Measurements from ENCODE around the gene EPN2. TPM values are rescaled to one million over a fixed set of nuclear protein-coding genes. Genes with fewer than 3 reads are reported as not detected.

Gene EPN2
- total RNA-seq, 1 experiment from 2014 or later = 73.1 TPM

DNA sequence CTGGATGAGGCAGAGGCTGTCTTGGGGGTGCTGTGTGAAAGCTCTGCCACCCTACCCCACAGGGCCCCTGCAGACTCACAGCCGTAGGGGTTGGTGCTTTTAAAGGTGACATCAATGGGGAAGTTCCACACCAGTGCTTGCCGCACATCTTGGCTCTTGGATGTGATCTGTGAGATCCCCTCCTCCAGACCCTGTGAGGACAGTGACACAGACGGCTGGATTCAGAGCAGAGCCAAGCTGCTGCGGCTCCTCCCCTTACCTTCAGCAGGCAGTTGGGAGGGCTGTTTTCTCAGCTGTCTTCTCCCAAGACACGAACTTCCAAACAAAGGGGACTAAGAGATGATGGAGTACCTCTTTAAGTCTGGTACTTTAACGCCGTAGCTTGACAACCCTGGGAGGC is 120.6 kb downstream of the EPN2 start:
- BruUV-seq (replicated peaks) = no TSS peak
- Histone ChIP-seq H3K79me2 (ENCODE audit: insufficient read depth, low read length) (0 out of 2 replicates have a peak, but pooled peaks cover 12% of the 10 kb centered on the region), H3K9ac (ENCODE audit: low read length) (no peak overlapping the region), H3K27me3 (ENCODE audit: insufficient read depth, low read length) (no peaks in the 10 kb centered on the region), H3K9me2 (ENCODE audit: insufficient read depth) (no peaks in the 10 kb centered on the region), H3K36me3 (ENCODE audit: control insufficient read depth in 1 of 2, insufficient read depth in 2 of 2, low read length in 2 of 2) (peaks cover 7 to 10% of the 10 kb centered on the region in 2 experiments; a peak in 2 of 4 replicates), H3K9me3 (ENCODE audit: control insufficient read depth in 1 of 2, insufficient read depth in 1 of 2, low read depth in 1 of 2, low read length in 2 of 2) (no peaks in the 10 kb centered on the region), H2AFZ (ENCODE audit: low read depth, low read length, poor library complexity, severe bottlenecking) (no peak overlapping the region), H4K20me1 (ENCODE audit: insufficient read depth) (no peaks in the 10 kb centered on the region), H3K4me1 (ENCODE audit: control insufficient read depth in 1 of 2, insufficient read depth in 2 of 2, low read length in 2 of 2) (peaks cover 9 to 26% of the 10 kb centered on the region in 2 experiments; a peak in 3 of 4 replicates), H3K4me2 (ENCODE audit: low read length) (no peak overlapping the region), H3K4me3 (replicated peaks in 1 of 2; ENCODE audit: low read depth in 1 of 2, low read length in 2 of 2) (no peak overlapping the region), H3K27ac (ENCODE audit: low read depth, low read length) (no peak overlapping the region)
- intact Hi-C loops (cut with micrococcal nuclease) = no loop called here
- POLR2A ChIA-PET = no interaction called here
- DNase-seq (ENCODE audit: low read depth, low spot score) = no peak
- RAD21 ChIA-PET (ENCODE audit: low non-redundant PET in 1 of 2, low total read pairs in 2 of 2, uncharacterized antibody in 2 of 2, unreplicated experiment in 2 of 2) = no interaction called here
- TF ChIP-seq CTCF (IDR thresholded peaks at IDR 0.05 in 2 of 3, conservative IDR thresholded peaks at IDR 0.05 in 1 of 3; ENCODE audit: borderline replicate concordance in 1 of 3, insufficient read depth in 1 of 3, low read depth in 2 of 3, low read length in 2 of 3) (no peak), YY1 (IDR thresholded peaks at IDR 0.05; ENCODE audit: extremely low read depth, insufficient replicate concordance, low read depth, low read length) (no peak), ZNF274 (IDR thresholded peaks at IDR 0.05; ENCODE audit: low read depth, low read length) (no peak), FOSL1 (IDR thresholded peaks at IDR 0.05; ENCODE audit: low read depth) (no peak), REST (IDR thresholded peaks at IDR 0.05; ENCODE audit: low read depth) (no peak), SRF (IDR thresholded peaks at IDR 0.05; ENCODE audit: low read depth) (no peak), EGR1 (IDR thresholded peaks at IDR 0.05; ENCODE audit: low read depth) (no peak), POLR2AphosphoS5 (IDR thresholded peaks at IDR 0.05; ENCODE audit: low read depth, low read length) (no peak), EZH2phosphoT487 (IDR thresholded peaks at IDR 0.05; ENCODE audit: borderline replicate concordance) (no peak), POLR2A (IDR thresholded peaks at IDR 0.05; ENCODE audit: borderline replicate concordance, extremely low read depth, insufficient read depth, insufficient read length) (no peak), CEBPB (IDR thresholded peaks at IDR 0.05; ENCODE audit: low read depth) (no peak), JUND (IDR thresholded peaks at IDR 0.05) (no peak), ATF3 (IDR thresholded peaks at IDR 0.05) (no peak), RAD21 (IDR thresholded peaks at IDR 0.05; ENCODE audit: low read depth) (no peak), ZBTB33 (IDR thresholded peaks at IDR 0.05; ENCODE audit: extremely low read depth, insufficient replicate concordance, low read length) (no peak), SP1 (IDR thresholded peaks at IDR 0.05; ENCODE audit: low read depth) (no peak), TCF7L2 (IDR thresholded peaks at IDR 0.05; ENCODE audit: borderline replicate concordance, extremely low read depth, insufficient read depth, insufficient read length) (no peak), ZFX (IDR thresholded peaks at IDR 0.05) (no peak)
- TF ChIP-seq, protein P1, sequence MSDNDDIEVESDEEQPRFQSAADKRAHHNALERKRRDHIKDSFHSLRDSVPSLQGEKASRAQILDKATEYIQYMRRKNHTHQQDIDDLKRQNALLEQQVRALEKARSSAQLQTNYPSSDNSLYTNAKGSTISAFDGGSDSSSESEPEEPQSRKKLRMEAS (IDR thresholded peaks at IDR 0.05) = no peak
- CTCF ChIA-PET = no interaction called here
- no peak for ATAC-seq
